K562 (cell line): ENCODE data around the gene SLC27A2. TPM values are rescaled to one million over a fixed set of nuclear protein-coding genes. Genes with fewer than 3 reads are reported as not detected.

Source experiments
- CHD1 ChIP-seq: fragments of 200-600 bp; sonication (generic); IDR thresholded peaks from one replicate; pipeline ENCODE4 v1.6.1; 2012; ENCODE audit warnings: mild to moderate bottlenecking, moderate library complexity, low read length, inconsistent platforms
- ETV6 ChIP-seq, 3 experiments: fragments of 150-350 bp in 1 of 3; sonication (generic) in 1 of 3; formaldehyde crosslinking in 1 of 3; IDR thresholded peaks; 2 replicates each; pipeline versions ENCODE4 v1.6.1 to v1.8.0; 2014 to 2022; ENCODE audit warnings: borderline replicate concordance in 2 of 3, low read depth in 2 of 3, antibody characterized with exemption in 1 of 3, low read length in 1 of 3, mild to moderate bottlenecking in 1 of 3, missing genetic modification reagents in 1 of 3
- HNRNPUL1 ChIP-seq: fragments of 200-400 bp; formaldehyde crosslinking; IDR thresholded peaks from 2 replicates; pipeline ENCODE4 v1.6.1; 2017; ENCODE audit warnings: low read length
- NR1H2 ChIP-seq: sonication (generic); formaldehyde crosslinking; IDR thresholded peaks from 2 replicates; pipeline ENCODE4 v1.4.0; 2020; ENCODE audit warnings: mild to moderate bottlenecking, missing genetic modification reagents
- NUFIP1 ChIP-seq: fragments of 450-650 bp; IDR thresholded peaks from 2 replicates; pipeline ENCODE4 v1.6.1; 2018; ENCODE audit not compliant: partially characterized antibody
- POLR2AphosphoS2 ChIP-seq: IDR thresholded peaks from 2 replicates; pipeline ENCODE4 v1.6.1; 2012; ENCODE audit warnings: low read length, improper control_type of control experiment
- POLR2B ChIP-seq: fragments of 450-650 bp; IDR thresholded peaks from 2 replicates; pipeline ENCODE4 v1.6.1; 2018; ENCODE audit warnings: low read depth; ENCODE audit not compliant: partially characterized antibody
- SREBF1 ChIP-seq: fragments of 150-350 bp; IDR thresholded peaks from 2 replicates; pipeline ENCODE4 v1.6.1; 2014; ENCODE audit warnings: antibody characterized with exemption, low read depth, low read length, borderline replicate concordance
- TAF1 ChIP-seq: IDR thresholded peaks from 2 replicates; pipeline ENCODE4 v1.6.1; 2011; ENCODE audit warnings: mild to moderate bottlenecking, low read length, moderate library complexity; ENCODE audit not compliant: insufficient read depth, control insufficient read depth, severe bottlenecking; ENCODE audit errors: extremely low read depth
- TSC22D4 ChIP-seq: fragments of 450-650 bp; IDR thresholded peaks from 2 replicates; pipeline ENCODE4 v1.6.1; 2016; ENCODE audit warnings: missing genetic modification characterization, missing biosample characterization, control low read depth
- ZNF253 ChIP-seq: fragments of 250-450 bp; sonication (Bioruptor Pico); conservative IDR thresholded peaks from 2 replicates; pipeline ENCODE4 v1.6.1; 2021; ENCODE audit warnings: mild to moderate bottlenecking
- ZNF699 ChIP-seq: fragments of 250-450 bp; sonication (Bioruptor Pico); IDR thresholded peaks from 2 replicates; pipeline ENCODE4 v1.8.0; 2021; ENCODE audit warnings: mild to moderate bottlenecking, moderate library complexity; ENCODE audit not compliant: insufficient replicate concordance
- polyA plus RNA-seq, 8 experiments: library from polyadenylated mRNA; depleted of rRNA in 4 of 8; stranded (reverse) in 5 of 8; unstranded in 3 of 8; fragments of >200 nt; fragmentation: Nextera tagmentation in 2 of 8; fragmentation: Illumina TruSeq in 1 of 8; extraction: Ambion mirVana in 2 of 8; extraction: Trizol in 1 of 8; gene quantifications; 2 replicates each; pipeline versions ENCODE4 v1.2.1 to v1.2.3, GENCODE V29; 2011 to 2014; ENCODE audit warnings: inconsistent platforms in 1 of 8, missing spikeins in 1 of 8
- total RNA-seq, 7 experiments: library from RNA; depleted of rRNA in 6 of 7; stranded (reverse); fragments of >200 nt in 6 of 7; fragmentation: Illumina TruSeq in 2 of 7; extraction: Trizol in 2 of 7; gene quantifications; 2 replicates each; pipeline versions ENCODE4 v1.2.1 to v1.2.3, GENCODE V29; 2011 to 2021; ENCODE audit warnings: low replicate concordance in 1 of 7
- TF ChIP-seq, protein P1 (sequence below): fragments of 250-450 bp; sonication (Bioruptor Pico); IDR thresholded peaks from 2 replicates; pipeline ENCODE4 v1.8.0; 2022; ENCODE audit warnings: inconsistent platforms
- TF ChIP-seq, protein P2 (sequence below): fragments of 450-650 bp; formaldehyde crosslinking; IDR thresholded peaks from 2 replicates; pipeline ENCODE4 v1.4.0; 2020; ENCODE audit warnings: mild to moderate bottlenecking, moderate library complexity
- TF ChIP-seq, protein P3 (sequence below): fragments of 200-800 bp; sonication (Bioruptor generic); IDR thresholded peaks from 2 replicates; pipeline ENCODE4 v1.6.1; 2017; ENCODE audit warnings: missing genetic modification characterization, missing compliant biosample characterization
- TF ChIP-seq, protein P4 (sequence below): IDR thresholded peaks from 2 replicates; pipeline ENCODE4 v1.6.1; 2011; ENCODE audit warnings: borderline replicate concordance, low read depth, mild to moderate bottlenecking, moderate library complexity, low read length; ENCODE audit not compliant: insufficient read depth, poor library complexity, severe bottlenecking
- TF ChIP-seq, protein P5 (sequence below): fragments of 450-650 bp; IDR thresholded peaks from 2 replicates; pipeline ENCODE4 v1.7.0; 2016; ENCODE audit warnings: borderline replicate concordance

SLC27A2 gene
- total and polyA plus RNA-seq, 9 of the 15 experiments (the other 6 are each of a cell fraction or from before 2014, with no cell fraction given) = 4.9 to 38.0 (median 22.7) TPM

DNA sequence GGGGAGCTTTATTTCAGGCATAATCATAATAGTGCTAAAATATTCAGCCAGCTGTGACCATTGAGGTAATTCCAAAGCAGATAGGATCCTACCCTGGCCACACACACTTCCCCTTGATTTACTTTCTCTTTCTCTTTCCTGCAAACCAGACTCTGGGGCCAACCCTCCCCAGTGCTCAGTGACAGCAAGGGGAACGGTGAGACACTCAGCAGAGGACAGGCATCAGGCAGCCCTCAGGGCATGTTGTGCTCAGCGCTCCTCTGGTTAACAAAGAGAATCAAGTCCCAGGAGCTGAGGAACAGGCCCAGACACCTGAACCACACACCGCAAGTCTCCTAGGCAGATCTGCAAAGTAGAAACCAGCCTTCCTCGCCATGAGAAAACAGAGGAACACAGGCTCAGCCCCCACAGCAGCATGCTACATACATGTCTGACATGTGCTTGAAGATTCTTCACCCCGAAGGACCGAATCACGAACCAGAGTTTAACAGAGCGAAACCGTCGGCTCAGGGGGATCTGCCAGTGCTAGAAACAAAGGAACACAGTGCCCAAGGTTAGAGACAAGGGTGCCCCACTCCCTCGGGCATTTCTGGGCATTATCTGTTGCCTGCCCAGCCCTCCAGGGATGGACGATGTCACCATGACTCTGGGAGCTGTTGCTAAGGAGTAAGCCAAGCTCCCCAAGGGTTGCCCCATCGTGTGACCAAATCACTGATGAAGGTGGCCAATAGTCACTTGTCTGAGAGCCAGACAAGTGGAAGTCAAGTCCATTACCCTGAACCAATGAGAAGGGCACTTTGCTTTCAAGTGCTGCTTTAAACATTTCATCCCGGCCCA is 66.0 kb downstream of the SLC27A2 start (continued):
- TF ChIP-seq, protein P1, sequence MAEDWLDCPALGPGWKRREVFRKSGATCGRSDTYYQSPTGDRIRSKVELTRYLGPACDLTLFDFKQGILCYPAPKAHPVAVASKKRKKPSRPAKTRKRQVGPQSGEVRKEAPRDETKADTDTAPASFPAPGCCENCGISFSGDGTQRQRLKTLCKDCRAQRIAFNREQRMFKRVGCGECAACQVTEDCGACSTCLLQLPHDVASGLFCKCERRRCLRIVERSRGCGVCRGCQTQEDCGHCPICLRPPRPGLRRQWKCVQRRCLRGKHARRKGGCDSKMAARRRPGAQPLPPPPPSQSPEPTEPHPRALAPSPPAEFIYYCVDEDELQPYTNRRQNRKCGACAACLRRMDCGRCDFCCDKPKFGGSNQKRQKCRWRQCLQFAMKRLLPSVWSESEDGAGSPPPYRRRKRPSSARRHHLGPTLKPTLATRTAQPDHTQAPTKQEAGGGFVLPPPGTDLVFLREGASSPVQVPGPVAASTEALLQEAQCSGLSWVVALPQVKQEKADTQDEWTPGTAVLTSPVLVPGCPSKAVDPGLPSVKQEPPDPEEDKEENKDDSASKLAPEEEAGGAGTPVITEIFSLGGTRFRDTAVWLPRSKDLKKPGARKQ = no peak
- TF ChIP-seq, protein P2, sequence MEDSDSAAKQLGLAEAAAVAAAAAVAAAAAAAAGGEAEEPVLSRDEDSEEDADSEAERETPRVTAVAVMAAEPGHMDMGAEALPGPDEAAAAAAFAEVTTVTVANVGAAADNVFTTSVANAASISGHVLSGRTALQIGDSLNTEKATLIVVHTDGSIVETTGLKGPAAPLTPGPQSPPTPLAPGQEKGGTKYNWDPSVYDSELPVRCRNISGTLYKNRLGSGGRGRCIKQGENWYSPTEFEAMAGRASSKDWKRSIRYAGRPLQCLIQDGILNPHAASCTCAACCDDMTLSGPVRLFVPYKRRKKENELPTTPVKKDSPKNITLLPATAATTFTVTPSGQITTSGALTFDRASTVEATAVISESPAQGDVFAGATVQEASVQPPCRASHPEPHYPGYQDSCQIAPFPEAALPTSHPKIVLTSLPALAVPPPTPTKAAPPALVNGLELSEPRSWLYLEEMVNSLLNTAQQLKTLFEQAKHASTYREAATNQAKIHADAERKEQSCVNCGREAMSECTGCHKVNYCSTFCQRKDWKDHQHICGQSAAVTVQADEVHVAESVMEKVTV (CRISPR knock-in tag) = no peak
- TF ChIP-seq TAF1 (no peak), ZNF699 (CRISPR knock-in tag) (no peak), POLR2B (no peak), SREBF1 (no peak), CHD1 (no peak), ZNF253 (CRISPR knock-in tag) (no peak), ETV6 (IDR thresholded peaks at IDR 0.05; ENCODE audit: borderline replicate concordance in 1 of 2, low read depth in 2 of 2, low read length in 1 of 2) (no peak), ETV6 (CRISPR knock-in tag; IDR thresholded peaks at IDR 0.05; ENCODE audit: borderline replicate concordance) (no peak), NR1H2 (CRISPR knock-in tag) (no peak), POLR2AphosphoS2 (no peak), NUFIP1 (no peak), TSC22D4 (tag) (no peak), HNRNPUL1 (no peak)
- TF ChIP-seq, protein P3, sequence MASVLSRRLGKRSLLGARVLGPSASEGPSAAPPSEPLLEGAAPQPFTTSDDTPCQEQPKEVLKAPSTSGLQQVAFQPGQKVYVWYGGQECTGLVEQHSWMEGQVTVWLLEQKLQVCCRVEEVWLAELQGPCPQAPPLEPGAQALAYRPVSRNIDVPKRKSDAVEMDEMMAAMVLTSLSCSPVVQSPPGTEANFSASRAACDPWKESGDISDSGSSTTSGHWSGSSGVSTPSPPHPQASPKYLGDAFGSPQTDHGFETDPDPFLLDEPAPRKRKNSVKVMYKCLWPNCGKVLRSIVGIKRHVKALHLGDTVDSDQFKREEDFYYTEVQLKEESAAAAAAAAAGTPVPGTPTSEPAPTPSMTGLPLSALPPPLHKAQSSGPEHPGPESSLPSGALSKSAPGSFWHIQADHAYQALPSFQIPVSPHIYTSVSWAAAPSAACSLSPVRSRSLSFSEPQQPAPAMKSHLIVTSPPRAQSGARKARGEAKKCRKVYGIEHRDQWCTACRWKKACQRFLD (CRISPR knock-in tag) = 0 out of 2 replicates have a peak, but pooled peaks have one; percentile 65
- TF ChIP-seq, protein P4, sequence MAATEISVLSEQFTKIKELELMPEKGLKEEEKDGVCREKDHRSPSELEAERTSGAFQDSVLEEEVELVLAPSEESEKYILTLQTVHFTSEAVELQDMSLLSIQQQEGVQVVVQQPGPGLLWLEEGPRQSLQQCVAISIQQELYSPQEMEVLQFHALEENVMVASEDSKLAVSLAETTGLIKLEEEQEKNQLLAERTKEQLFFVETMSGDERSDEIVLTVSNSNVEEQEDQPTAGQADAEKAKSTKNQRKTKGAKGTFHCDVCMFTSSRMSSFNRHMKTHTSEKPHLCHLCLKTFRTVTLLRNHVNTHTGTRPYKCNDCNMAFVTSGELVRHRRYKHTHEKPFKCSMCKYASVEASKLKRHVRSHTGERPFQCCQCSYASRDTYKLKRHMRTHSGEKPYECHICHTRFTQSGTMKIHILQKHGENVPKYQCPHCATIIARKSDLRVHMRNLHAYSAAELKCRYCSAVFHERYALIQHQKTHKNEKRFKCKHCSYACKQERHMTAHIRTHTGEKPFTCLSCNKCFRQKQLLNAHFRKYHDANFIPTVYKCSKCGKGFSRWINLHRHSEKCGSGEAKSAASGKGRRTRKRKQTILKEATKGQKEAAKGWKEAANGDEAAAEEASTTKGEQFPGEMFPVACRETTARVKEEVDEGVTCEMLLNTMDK = no peak
- TF ChIP-seq, protein P5, sequence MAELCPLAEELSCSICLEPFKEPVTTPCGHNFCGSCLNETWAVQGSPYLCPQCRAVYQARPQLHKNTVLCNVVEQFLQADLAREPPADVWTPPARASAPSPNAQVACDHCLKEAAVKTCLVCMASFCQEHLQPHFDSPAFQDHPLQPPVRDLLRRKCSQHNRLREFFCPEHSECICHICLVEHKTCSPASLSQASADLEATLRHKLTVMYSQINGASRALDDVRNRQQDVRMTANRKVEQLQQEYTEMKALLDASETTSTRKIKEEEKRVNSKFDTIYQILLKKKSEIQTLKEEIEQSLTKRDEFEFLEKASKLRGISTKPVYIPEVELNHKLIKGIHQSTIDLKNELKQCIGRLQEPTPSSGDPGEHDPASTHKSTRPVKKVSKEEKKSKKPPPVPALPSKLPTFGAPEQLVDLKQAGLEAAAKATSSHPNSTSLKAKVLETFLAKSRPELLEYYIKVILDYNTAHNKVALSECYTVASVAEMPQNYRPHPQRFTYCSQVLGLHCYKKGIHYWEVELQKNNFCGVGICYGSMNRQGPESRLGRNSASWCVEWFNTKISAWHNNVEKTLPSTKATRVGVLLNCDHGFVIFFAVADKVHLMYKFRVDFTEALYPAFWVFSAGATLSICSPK = no peak
